ENCODE measurements around the gene FAM219B.
A peak's percentile ranks its signal among the peaks of the same experiment; 100 is the strongest.
"Not testable (repeated sequence)": the region's sequence is repeated elsewhere in the genome, so short reads cannot be mapped to it uniquely, and the experiment has no call there.

The FAM219B gene

GRCh38 chr15:74903676-74904075 is 3.0 kb downstream of the FAM219B start:
- TF ChIP-seq CTCF (IDR thresholded peaks at IDR 0.05; ENCODE audit: low read depth, low read length, missing control alignments) = no peak
- no peak for DNase-seq (ENCODE audit: extremely low read depth, low read depth)
- no peak overlapping the region for H3K4me3 ChIP-seq (replicated peaks; ENCODE audit: low read depth, low read length)

GRCh38 chr15:74902295-74903075 is 4.2 kb downstream of the FAM219B start:
- no peak for DNase-seq (ENCODE audit: extremely low read depth, low read depth)
- H3K4me3 ChIP-seq (replicated peaks; ENCODE audit: low read depth, low read length) = no peak overlapping the region
- no peak for TF ChIP-seq CTCF (IDR thresholded peaks at IDR 0.05; ENCODE audit: low read depth, low read length, missing control alignments)

GRCh38 chr15:74901612-74902063 is 5.0 kb downstream of the FAM219B start:
- H3K4me3 ChIP-seq (replicated peaks; ENCODE audit: low read depth, low read length) = no peak overlapping the region
- no peak for DNase-seq (ENCODE audit: extremely low read depth, low read depth)
- peak; percentile 82 for TF ChIP-seq CTCF (IDR thresholded peaks at IDR 0.05; ENCODE audit: low read depth, low read length, missing control alignments)

GRCh38 chr15:74897300-74897701 is 9.3 kb downstream of the FAM219B start:
- no peak for TF ChIP-seq CTCF (IDR thresholded peaks at IDR 0.05; ENCODE audit: low read depth, low read length, missing control alignments)
- H3K4me3 ChIP-seq (replicated peaks; ENCODE audit: low read depth, low read length) = no peak overlapping the region
- no peak for DNase-seq (ENCODE audit: extremely low read depth, low read depth)

- H3K4me3 ChIP-seq (replicated peaks; ENCODE audit: low read depth, low read length) = no peak overlapping the region
- no peak for TF ChIP-seq CTCF (IDR thresholded peaks at IDR 0.05; ENCODE audit: low read depth, low read length, missing control alignments)
- no peak for DNase-seq (ENCODE audit: extremely low read depth, low read depth)
Measured at GRCh38 chr15:74896316-74896715, 10.3 kb downstream of the FAM219B start.

- no peak for DNase-seq (ENCODE audit: extremely low read depth, low read depth)
- H3K4me3 ChIP-seq (replicated peaks; ENCODE audit: low read depth, low read length) = no peak overlapping the region
- TF ChIP-seq CTCF (IDR thresholded peaks at IDR 0.05; ENCODE audit: low read depth, low read length, missing control alignments) = no peak
Measured at GRCh38 chr15:74895830-74896229, 10.8 kb downstream of the FAM219B start.

GRCh38 chr15:74894383-74894782 is 12.3 kb downstream of the FAM219B start:
- DNase-seq (ENCODE audit: extremely low read depth, low read depth); H3K4me3 ChIP-seq (replicated peaks; ENCODE audit: low read depth, low read length): not testable (repeated sequence)
